ENCODE results near the gene COPS4. TPM values are rescaled to one million over a fixed set of nuclear protein-coding genes. Genes with fewer than 3 reads are reported as not detected.

The COPS4 gene
- total RNA-seq, 1 experiment from 2014 or later = 21.0 TPM

- intact Hi-C loops (cut with micrococcal nuclease; ENCODE audit: unreplicated experiment) = no loop called here
- CTCF ChIA-PET = no interaction called here
- H3K27ac Mint-ChIP-seq (ENCODE audit: unreplicated experiment) = no peak overlapping the region
- H3K27me3 Mint-ChIP-seq (ENCODE audit: unreplicated experiment) = no peaks in the 10 kb centered on the region
- no peak for DNase-seq
- no peak overlapping the region for H3K4me3 Mint-ChIP-seq (ENCODE audit: low read depth, unreplicated experiment)
- BruUV-seq (replicated peaks) = no TSS peak
- H3K4me1 Mint-ChIP-seq (ENCODE audit: low read depth, unreplicated experiment) = peaks cover 12% of the 10 kb centered on the region
- peaks cover 6% of the 10 kb centered on the region for H3K36me3 Mint-ChIP-seq (ENCODE audit: insufficient read depth, unreplicated experiment)
- peaks cover 2% of the 10 kb centered on the region for H3K9me3 Mint-ChIP-seq (ENCODE audit: low read depth, unreplicated experiment)
- no peak for TF ChIP-seq CTCF (IDR thresholded peaks at IDR 0.05; ENCODE audit: unreplicated experiment)
These were observed 83.9 kb downstream of the COPS4 start for GRCh38 chr4:83118869-83119268.

- intact Hi-C loops (cut with micrococcal nuclease; ENCODE audit: unreplicated experiment) = no loop called here
- no peaks in the 10 kb centered on the region for H3K4me1 Mint-ChIP-seq (ENCODE audit: low read depth, unreplicated experiment)
- TF ChIP-seq CTCF (IDR thresholded peaks at IDR 0.05; ENCODE audit: unreplicated experiment) = no peak
- DNase-seq = no peak
- H3K27ac Mint-ChIP-seq (ENCODE audit: unreplicated experiment) = no peak overlapping the region
- H3K9me3 Mint-ChIP-seq (ENCODE audit: low read depth, unreplicated experiment) = peaks cover 2% of the 10 kb centered on the region
- no TSS peak for BruUV-seq (replicated peaks)
- H3K36me3 Mint-ChIP-seq (ENCODE audit: insufficient read depth, unreplicated experiment) = no peaks in the 10 kb centered on the region
- CTCF ChIA-PET = no interaction called here
- H3K4me3 Mint-ChIP-seq (ENCODE audit: low read depth, unreplicated experiment) = no peak overlapping the region
- H3K27me3 Mint-ChIP-seq (ENCODE audit: unreplicated experiment) = no peaks in the 10 kb centered on the region
These were observed 86.3 kb downstream of the COPS4 start for GRCh38 chr4:83121246-83121645.

GRCh38 chr4:83124111-83124780, 89.3 kb downstream of the COPS4 start:
- Mint-ChIP-seq H3K4me3 (ENCODE audit: low read depth, unreplicated experiment) (no peak overlapping the region), H3K27ac (ENCODE audit: unreplicated experiment) (no peak overlapping the region), H3K27me3 (ENCODE audit: unreplicated experiment) (no peaks in the 10 kb centered on the region), H3K4me1 (ENCODE audit: low read depth, unreplicated experiment) (peaks cover 6% of the 10 kb centered on the region), H3K36me3 (ENCODE audit: insufficient read depth, unreplicated experiment) (no peaks in the 10 kb centered on the region), H3K9me3 (ENCODE audit: low read depth, unreplicated experiment) (peaks cover 4% of the 10 kb centered on the region)
- intact Hi-C loops (cut with micrococcal nuclease; ENCODE audit: unreplicated experiment) = no loop called here
- CTCF ChIA-PET = interaction anchor here (0.6 kb wide), 1 partner anchor 13 kb away, joined by 4 read pairs; no protein-coding TSS in a partner anchor
- no peak for DNase-seq
- BruUV-seq (replicated peaks) = no TSS peak
- TF ChIP-seq CTCF (IDR thresholded peaks at IDR 0.05; ENCODE audit: unreplicated experiment) = no peak

Other genes with a start within 250 kb of the COPS4 start
- gene SCD5, start 236.4 kb upstream of the COPS4 start, total RNA-seq (2022) = 13.9 and 16.3 TPM in 2 replicates
- 106 and 108 TPM in 2 replicates for gene SEC31A, start 144.0 kb upstream of the COPS4 start, total RNA-seq (2022)
- 4.7 and 7.2 TPM in 2 replicates for gene THAP9, start 134.4 kb upstream of the COPS4 start, total RNA-seq (2022)
- gene LIN54, start 24.4 kb upstream of the COPS4 start, total RNA-seq (2022) = 16.3 and 16.4 TPM in 2 replicates
- 6.3 and 12.6 TPM in 2 replicates for gene PLAC8, start 79.5 kb downstream of the COPS4 start, total RNA-seq (2022)
- 15.5 and 16.3 TPM in 2 replicates for gene COQ2, start 249.6 kb downstream of the COPS4 start, total RNA-seq (2022)